Kidney capillary endothelial cell (primary cell): ENCODE data around the gene RSKR.
A peak's percentile ranks its signal among the peaks of the same experiment; 100 is the strongest.
"Not testable (repeated sequence)": the region's sequence is repeated elsewhere in the genome, so short reads cannot be mapped to it uniquely, and the experiment has no call there.

Experiments
- DNase-seq: peaks from one replicate; pipeline ENCODE4 v3.0.0-alpha.2; 2018; ENCODE audit warnings: low spot score

Gene RSKR

DNA sequence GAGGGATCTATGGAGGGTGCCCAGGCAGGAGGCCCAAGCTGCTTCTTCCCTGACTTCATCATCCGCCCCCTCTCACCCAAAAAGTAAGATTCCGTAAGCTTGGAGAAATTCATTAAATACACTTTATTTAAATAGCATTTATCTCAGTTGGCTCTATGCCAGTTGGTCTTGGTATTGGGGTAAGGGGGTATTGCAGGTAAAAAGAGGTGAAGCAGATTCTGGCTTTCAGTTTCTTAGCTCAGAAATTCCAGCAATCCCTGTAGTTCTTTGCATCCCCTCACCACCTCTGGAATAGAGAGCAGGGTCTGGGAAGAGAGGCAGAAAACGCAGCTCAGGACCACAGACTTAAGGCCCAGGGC, 36.5 kb downstream of the RSKR start:
- DNase-seq = no peak

DNA sequence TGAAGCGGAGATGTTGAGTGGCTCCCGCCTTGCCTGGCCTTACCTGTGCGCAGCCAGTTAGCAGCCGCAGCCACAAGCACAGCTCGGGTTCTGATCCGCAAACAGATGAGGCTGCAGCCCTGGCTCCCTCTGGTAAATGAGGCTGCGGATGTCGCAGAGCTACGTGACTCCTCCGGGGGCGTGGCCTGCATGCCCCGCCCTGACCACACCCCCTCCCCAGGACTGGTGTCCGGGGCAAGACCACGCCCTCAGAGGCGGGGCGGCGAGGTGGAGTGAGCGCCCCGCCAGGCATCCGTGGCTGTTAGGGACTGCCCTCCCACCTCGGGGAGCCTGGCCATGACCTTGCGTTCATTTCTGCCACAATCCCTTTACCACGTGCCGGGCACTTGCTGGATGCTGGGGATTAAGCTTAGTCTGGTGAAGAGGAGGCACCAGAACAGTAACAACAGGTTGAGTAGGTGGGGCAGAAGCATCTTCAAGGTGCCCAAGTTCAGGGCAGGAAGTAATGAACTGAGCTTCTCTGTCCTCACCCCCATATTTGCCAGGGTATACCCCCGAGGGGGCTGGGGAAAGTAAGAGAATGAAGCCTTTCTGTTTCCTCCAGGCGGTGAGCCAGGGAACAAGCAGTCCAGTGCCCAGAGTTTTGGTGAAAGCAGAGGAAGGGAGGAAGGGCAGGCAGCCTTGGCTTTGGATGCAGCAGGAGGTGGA, 37.1 kb downstream of the RSKR start, which contains the start of gene ALDOC:
Gene ALDOC, minus strand, starts transcription at position 138 of the 708 bp plus-strand sequence. CDS start 1,363 bp downstream, outside the sequence.
- peak; percentile 88 for DNase-seq

DNA sequence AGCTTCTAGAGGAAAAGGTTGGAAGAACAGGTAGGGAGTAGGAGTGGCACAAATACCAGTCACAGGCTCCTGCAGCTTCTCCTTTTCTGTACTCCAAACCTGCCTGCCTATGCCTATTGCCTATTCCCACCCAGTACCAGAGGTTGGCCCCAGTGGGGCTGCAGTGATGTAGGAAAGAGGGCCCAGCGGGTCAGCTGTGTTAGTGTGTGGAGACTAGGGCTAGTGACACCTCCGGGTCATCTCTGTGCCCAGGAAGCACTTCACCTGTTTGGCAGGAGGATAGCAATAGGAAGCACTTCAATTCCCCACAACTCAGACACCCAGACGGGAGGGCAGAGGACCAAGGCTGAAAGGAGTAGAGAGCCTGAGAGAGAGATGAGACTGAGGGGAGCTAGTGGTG, 38.0 kb downstream of the RSKR start:
- not testable (repeated sequence) for DNase-seq

GRCh38 chr17:28575126-28575795, 38.7 kb downstream of the RSKR start:
- DNase-seq = no peak

DNA sequence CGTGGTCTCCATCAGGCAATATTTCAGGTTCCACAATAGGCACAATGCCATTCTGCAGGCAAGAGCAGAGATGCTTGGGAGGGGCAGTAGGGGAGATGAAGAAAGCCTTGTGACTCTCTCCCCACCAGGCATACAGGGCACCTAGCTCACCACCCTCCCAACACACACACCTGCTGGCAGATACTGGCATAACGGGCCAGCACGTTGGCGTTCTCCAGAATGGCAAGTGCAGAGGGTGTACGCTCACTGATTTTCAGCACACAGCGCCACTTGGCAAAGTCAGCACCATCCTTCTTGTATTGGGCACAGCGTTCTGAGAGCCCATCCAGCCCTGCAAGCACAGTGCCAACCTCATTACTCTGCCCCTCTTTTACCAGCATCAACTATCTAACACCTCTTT, 39.5 kb downstream of the RSKR start:
- DNase-seq = no peak

GRCh38 chr17:28573966-28574480, 40.0 kb downstream of the RSKR start:
- no peak for DNase-seq

GRCh38 chr17:28573521-28573920, 40.5 kb downstream of the RSKR start:
- no peak for DNase-seq

DNA sequence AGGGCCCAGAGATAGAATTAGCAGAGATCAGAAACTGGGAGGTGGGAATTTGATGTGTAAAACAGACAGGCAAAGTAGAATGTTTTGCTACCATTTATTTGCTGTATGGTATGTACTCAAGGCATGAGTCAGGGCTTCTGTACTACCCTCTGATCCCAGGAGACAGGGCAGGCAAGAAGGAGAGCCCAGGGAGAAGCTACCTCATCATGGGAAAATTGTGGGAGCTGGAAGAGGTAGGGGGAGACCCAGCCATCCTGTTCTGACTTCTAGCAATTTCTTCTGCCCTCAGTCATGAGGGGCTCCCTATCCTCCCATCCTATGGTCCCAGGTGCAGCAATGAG, 41.0 kb downstream of the RSKR start:
- DNase-seq = no peak

- DNase-seq = no peak
These were observed 41.5 kb downstream of the RSKR start for GRCh38 chr17:28572259-28573039.

DNA sequence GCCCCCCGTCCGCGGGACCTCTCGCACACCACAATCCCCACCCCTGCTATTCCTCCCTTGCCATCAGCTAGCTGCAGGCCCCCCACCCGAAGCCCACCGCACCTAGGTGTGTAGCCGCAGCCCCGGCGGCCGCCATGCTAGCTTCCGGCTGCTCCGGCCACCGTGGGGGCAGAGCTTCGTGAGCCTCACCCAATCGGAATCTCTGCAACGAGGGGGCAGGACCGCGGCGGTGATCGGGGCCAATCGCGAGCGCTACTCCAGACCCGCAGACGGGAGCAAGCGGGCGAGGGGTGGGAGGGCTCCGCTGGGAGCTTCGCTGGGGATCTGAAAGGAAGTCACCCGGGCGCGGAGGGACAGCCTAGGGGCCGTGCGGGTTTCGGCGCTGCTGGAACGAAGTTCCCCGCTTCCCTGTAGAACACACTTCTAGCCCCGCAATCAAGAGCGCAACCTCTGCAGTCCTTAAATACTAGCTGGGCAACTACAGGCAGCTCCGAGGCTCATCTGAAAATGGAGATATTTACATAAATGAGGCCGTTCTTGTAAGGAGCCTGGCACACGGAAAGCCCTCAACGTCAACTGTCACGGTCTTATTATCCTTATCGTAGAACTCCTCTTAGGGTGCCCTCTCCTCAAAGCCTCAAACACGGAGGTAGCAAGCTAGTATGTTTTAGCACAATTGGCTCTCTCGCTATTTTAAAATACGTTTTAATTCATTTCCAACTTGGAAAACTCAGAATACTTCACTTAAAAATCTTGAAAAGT, 42.4 kb downstream of the RSKR start, which contains the start of gene PIGS:
Gene PIGS, minus strand, starts transcription at position 164 of the 762 bp plus-strand sequence. Its CDS starts 28 bp downstream, at position 136.
- DNase-seq = peak; percentile 75

DNA sequence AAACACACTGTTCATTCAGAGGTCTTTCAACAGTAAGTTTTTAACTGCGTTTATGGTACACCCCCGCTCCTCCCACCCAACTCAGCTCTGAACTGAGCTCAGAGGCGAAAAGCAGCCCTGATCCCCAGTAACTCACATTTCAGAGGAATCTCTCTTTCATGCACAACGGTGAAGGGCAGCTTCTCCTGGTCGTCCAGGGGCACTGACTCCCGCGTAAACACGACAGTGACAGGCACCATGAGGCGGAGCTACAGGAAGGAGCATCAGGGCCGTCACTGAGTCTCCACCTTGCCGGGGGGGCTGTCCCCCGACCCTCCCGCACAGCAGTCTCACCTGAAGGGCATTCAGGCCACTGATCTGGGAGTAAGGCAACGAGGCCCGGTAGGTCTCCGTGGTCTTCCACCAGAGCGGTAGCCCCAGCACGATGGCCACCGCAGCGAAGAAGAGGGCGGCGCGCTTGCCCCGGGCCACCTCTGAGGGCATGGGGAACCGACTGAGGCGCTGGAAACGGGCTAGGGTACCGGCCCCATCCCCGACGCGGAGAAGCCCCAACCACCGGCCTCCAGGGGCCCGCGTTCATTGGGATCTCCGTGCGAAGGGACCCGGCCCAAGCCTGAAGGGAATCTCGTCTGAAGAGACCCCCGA, 43.1 kb downstream of the RSKR start:
- no peak for DNase-seq

GRCh38 chr17:28569446-28569845, 44.5 kb downstream of the RSKR start:
- DNase-seq = no peak

GRCh38 chr17:28567604-28568003, 46.4 kb downstream of the RSKR start:
- no peak for DNase-seq

DNA sequence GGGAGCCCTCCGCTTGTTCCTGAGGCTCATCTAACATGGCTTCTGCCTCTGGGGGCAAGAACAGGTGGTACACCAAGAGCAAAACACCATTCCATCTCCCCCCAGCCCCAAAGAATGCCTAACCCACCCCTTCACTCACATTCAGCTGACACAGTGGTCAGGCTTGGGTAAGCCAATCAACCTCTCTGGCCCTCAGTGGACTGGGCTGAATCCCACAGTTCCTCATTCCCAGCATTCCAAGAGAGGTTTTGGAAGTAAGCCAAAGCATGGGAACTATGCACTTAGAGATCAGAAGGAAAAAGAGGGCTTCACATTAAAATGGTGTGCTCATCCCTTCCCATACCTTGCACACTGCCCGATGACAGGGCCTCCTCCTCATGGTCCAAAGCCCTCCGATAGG, 50.5 kb downstream of the RSKR start:
- no peak for DNase-seq
